ENCODE measurements around the gene CRY2. TPM values are rescaled to one million over a fixed set of nuclear protein-coding genes. Genes with fewer than 3 reads are reported as not detected.
A peak's percentile ranks its signal among the peaks of the same experiment; 100 is the strongest.

Gene CRY2
- total RNA-seq, result 10 to 100 TPM; 12.3 to 15.7 TPM

- POLR2A ChIA-PET, result interaction anchor here (0.8 to 2.1 kb wide), 5 partner anchors 10 to 368 kb away, joined by 3 to 7 read pairs (median 4); partner anchors contain the start of gene SLC35C1
- CTCF ChIA-PET, result interaction anchor here (0.8 to 6.1 kb wide), 4 partner anchors 25 to 117 kb away, joined by 3 to 31 read pairs (median 5); partner anchors contain the start of gene SLC35C1
- no peaks in the 10 kb centered on the region for H3K36me3 Mint-ChIP-seq (ENCODE audit: low read depth)
- peak within 1 kb of the TSS; percentile 79 for H3K4me3 Mint-ChIP-seq
- H3K4me1 Mint-ChIP-seq (ENCODE audit: low read depth), result peaks cover 48% of the 10 kb centered on the region
- peak within 1 kb of the TSS; percentile 85 for H3K27ac Mint-ChIP-seq
- intact Hi-C loops (cut with micrococcal nuclease), result loop anchor here (2.0 kb wide), 1 partner anchor 72 kb away; no protein-coding TSS in a partner anchor
- TF ChIP-seq CTCF (IDR thresholded peaks at IDR 0.05), result no peak
- ATAC-seq (peak; percentile 92), DNase-seq (peak; percentile 99)
- no peaks in the 10 kb centered on the region for H3K9me3 Mint-ChIP-seq
- no peaks in the 10 kb centered on the region for H3K27me3 Mint-ChIP-seq
These were observed at the start of gene CRY2 for GRCh38 chr11:45846974-45847910. TSS of gene CRY2 (plus strand) at chr11:45847475. CDS start at chr11:45847491, 16 bp downstream.

GRCh38 chr11:45798793-45799441, 48.4 kb upstream of the CRY2 start:
- intact Hi-C loops (cut with micrococcal nuclease), result no loop called here
- ChIA-PET POLR2A (interaction anchor here (1.1 kb wide), 1 partner anchor 14 kb away, joined by 3 read pairs; no protein-coding TSS in a partner anchor), CTCF (interaction anchor here (1.6 kb wide), 1 partner anchor 27 kb away, joined by 15 read pairs; no protein-coding TSS in a partner anchor)
- Mint-ChIP-seq H3K9me3 (no peaks in the 10 kb centered on the region), H3K4me3 (no peak overlapping the region), H3K27ac (no peak overlapping the region), H3K36me3 (ENCODE audit: low read depth) (no peaks in the 10 kb centered on the region), H3K4me1 (ENCODE audit: low read depth) (peaks cover 2% of the 10 kb centered on the region), H3K27me3 (no peaks in the 10 kb centered on the region)
- DNase-seq (no peak), ATAC-seq (no peak)
- no peak for TF ChIP-seq CTCF (IDR thresholded peaks at IDR 0.05)

DNA sequence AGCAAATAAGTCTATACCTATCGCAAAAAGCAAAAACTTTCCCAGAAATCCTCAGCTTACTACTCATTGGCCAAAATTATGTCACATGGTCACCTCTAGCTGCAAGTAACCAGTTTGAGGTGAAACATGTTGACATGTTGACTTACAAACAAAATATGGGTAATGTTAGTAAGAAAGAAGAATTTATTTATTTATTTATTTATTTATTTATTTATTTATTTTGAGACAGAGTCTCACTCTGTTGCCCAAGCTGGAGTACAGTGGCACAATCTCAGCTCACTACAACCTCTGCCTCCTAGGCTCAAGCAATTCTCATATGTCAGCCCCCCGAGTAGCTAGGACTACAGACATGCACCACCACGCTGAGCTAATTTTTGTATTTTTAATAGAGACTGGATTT, 47.7 kb upstream of the CRY2 start:
- DNase-seq (no peak), ATAC-seq (no peak)
- H3K4me1 Mint-ChIP-seq (ENCODE audit: low read depth), result peaks cover 2% of the 10 kb centered on the region
- CTCF ChIA-PET, result interaction anchor here (1.6 kb wide), 1 partner anchor 28 kb away, joined by 15 read pairs; no protein-coding TSS in a partner anchor
- no peaks in the 10 kb centered on the region for H3K36me3 Mint-ChIP-seq (ENCODE audit: low read depth)
- intact Hi-C loops (cut with micrococcal nuclease), result no loop called here
- TF ChIP-seq CTCF (IDR thresholded peaks at IDR 0.05), result no peak
- no peaks in the 10 kb centered on the region for H3K9me3 Mint-ChIP-seq
- no peak overlapping the region for H3K4me3 Mint-ChIP-seq
- POLR2A ChIA-PET, result interaction anchor here (1.1 kb wide), 1 partner anchor 13 kb away, joined by 3 read pairs; no protein-coding TSS in a partner anchor
- H3K27me3 Mint-ChIP-seq, result no peaks in the 10 kb centered on the region
- H3K27ac Mint-ChIP-seq, result no peak overlapping the region

GRCh38 chr11:45800261-45800660, 47.0 kb upstream of the CRY2 start:
- DNase-seq (no peak), ATAC-seq (no peak)
- no peak overlapping the region for H3K4me3 Mint-ChIP-seq
- no peaks in the 10 kb centered on the region for H3K27me3 Mint-ChIP-seq
- ChIA-PET POLR2A (no interaction called here), CTCF (interaction anchor here (1.6 kb wide), 1 partner anchor 28 kb away, joined by 15 read pairs; no protein-coding TSS in a partner anchor)
- peaks cover 2% of the 10 kb centered on the region for H3K4me1 Mint-ChIP-seq (ENCODE audit: low read depth)
- no peaks in the 10 kb centered on the region for H3K9me3 Mint-ChIP-seq
- TF ChIP-seq CTCF (IDR thresholded peaks at IDR 0.05), result no peak
- intact Hi-C loops (cut with micrococcal nuclease), result no loop called here
- no peaks in the 10 kb centered on the region for H3K36me3 Mint-ChIP-seq (ENCODE audit: low read depth)
- H3K27ac Mint-ChIP-seq, result no peak overlapping the region

Data from activated CD8-positive, alpha-beta T cell treated with anti-CD3 and anti-CD28 coated beads for 36 hours (primary cell).